HepG2 (cell line): ENCODE data around the gene ALOX5AP. TPM values are rescaled to one million over a fixed set of nuclear protein-coding genes. Genes with fewer than 3 reads are reported as not detected.

ENCODE experiments used
- ATAC-seq: fragments of 200-7000 bp; cut with Tn5 transposase; 3 replicates; pipeline ENCODE4 v1.9.1; 2020; ENCODE audit warnings: mild to moderate bottlenecking, moderate library complexity
- BruUV-seq: library from RNA; stranded (reverse); fragments of 400-500 nt; replicated peaks from 2 replicates; lab custom pipeline; 2021; lab: Mats Ljungman, UMichigan
- CTCF ChIA-PET: fragments of 300-600 bp; formaldehyde crosslinking; extraction: SDS; loops from one replicate; lab custom pipeline; 2021; ENCODE audit warnings: low total read pairs, inconsistent platforms, low intra/inter-chr PET ratio; lab: Yijun Ruan, JAX
- POLR2A ChIA-PET: fragments of 350-600 bp; sonication (Branson Sonifier 250); formaldehyde crosslinking; loops from one replicate; lab custom pipeline; 2020; ENCODE audit warnings: antibody characterized with exemption, inconsistent platforms; lab: Yijun Ruan, JAX
- DNase-seq: peaks from one replicate; pipeline ENCODE4 v3.0.0-alpha.2; 2015; ENCODE audit warnings: low spot score
- FAIRE-seq: peaks from 3 replicates; lab custom pipeline; 2011; peaks lifted over from hg19 to GRCh38; lab: Jason Lieb, UNC
- H2AFZ ChIP-seq: one replicate; pipeline ENCODE4 v1.6.1; 2011; ENCODE audit warnings: low read length, inconsistent platforms
- H3K27ac ChIP-seq: fragments of 300-600 bp; 3 replicates; pipeline ENCODE4 v1.8.0; 2011; ENCODE audit warnings: mixed run types, mild to moderate bottlenecking, mixed read lengths, low read length, inconsistent platforms; ENCODE audit not compliant: insufficient read depth; ENCODE audit errors: extremely low read length
- H3K27me3 ChIP-seq, 2 experiments: fragments of 200-600 bp in 1 of 2; 2 replicates in 1 of 2; 3 replicates in 1 of 2; pipeline versions ENCODE4 v1.6.0 to v1.8.0; 2011; ENCODE audit warnings: low read length in 2 of 2, mild to moderate bottlenecking in 2 of 2, moderate library complexity in 2 of 2, inconsistent platforms in 1 of 2; ENCODE audit not compliant: insufficient read depth in 2 of 2, control insufficient read depth in 1 of 2
- H3K36me3 ChIP-seq, 2 experiments: fragments of 200-600 bp in 1 of 2; replicated peaks in 1 of 2; 2 replicates in 1 of 2; 3 replicates in 1 of 2; pipeline versions ENCODE4 v1.5.1 to v1.8.0; 2011; ENCODE audit warnings: low read length in 2 of 2, inconsistent platforms in 1 of 2; ENCODE audit not compliant: insufficient read depth in 2 of 2, control insufficient read depth in 1 of 2
- H3K4me1 ChIP-seq: 2 replicates; pipeline ENCODE4 v1.5.1; 2012; ENCODE audit warnings: low read length, inconsistent platforms; ENCODE audit not compliant: insufficient read depth
- H3K4me2 ChIP-seq: 2 replicates; pipeline ENCODE4 v1.6.0; 2011; ENCODE audit warnings: low read depth, low read length, inconsistent platforms
- H3K4me3 ChIP-seq, 3 experiments: fragments of 200-600 bp in 1 of 3; sonication (generic), shearing (Covaris generic) in 1 of 3; replicated peaks in 1 of 3; 2 replicates each; pipeline ENCODE4 v1.5.1; 2011 to 2016; ENCODE audit warnings: low read length in 3 of 3, inconsistent platforms in 2 of 3, low read depth in 2 of 3, mild to moderate bottlenecking in 2 of 3, control low read depth in 1 of 3, mixed read lengths in 1 of 3; ENCODE audit not compliant: insufficient read depth in 1 of 3
- H3K79me2 ChIP-seq: one replicate; pipeline ENCODE4 v1.6.1; 2011; ENCODE audit warnings: low read length, inconsistent platforms; ENCODE audit not compliant: insufficient read depth
- H3K9ac ChIP-seq: 2 replicates; pipeline ENCODE4 v1.6.0; 2011; ENCODE audit warnings: mild to moderate bottlenecking, low read depth, low read length, inconsistent platforms; ENCODE audit not compliant: insufficient read depth
- H3K9me3 ChIP-seq: 2 replicates; pipeline ENCODE4 v1.5.1; 2012; ENCODE audit warnings: mild to moderate bottlenecking, low read length
- H4K20me1 ChIP-seq: 2 replicates; pipeline ENCODE4 v1.6.0; 2011; ENCODE audit warnings: inconsistent platforms, mild to moderate bottlenecking, low read length, moderate library complexity; ENCODE audit not compliant: insufficient read depth
- ETS1 ChIP-seq: sonication (generic); formaldehyde crosslinking; IDR thresholded peaks from 2 replicates; pipeline ENCODE4 v1.4.0; 2020; ENCODE audit warnings: missing genetic modification reagents
- PHF21A ChIP-seq: sonication (generic); formaldehyde crosslinking; IDR thresholded peaks from 2 replicates; pipeline ENCODE4 v1.5.0; 2020; ENCODE audit warnings: mild to moderate bottlenecking, missing genetic modification reagents
- SIX4 ChIP-seq: sonication (generic); formaldehyde crosslinking; IDR thresholded peaks from 2 replicates; pipeline ENCODE4 v1.4.0; 2020; ENCODE audit warnings: missing genetic modification reagents
- ZNF292 ChIP-seq: sonication (generic); formaldehyde crosslinking; IDR thresholded peaks from 2 replicates; pipeline ENCODE4 v1.8.1; 2022; ENCODE audit warnings: mild to moderate bottlenecking, low read depth, missing genetic modification reagents, borderline replicate concordance
- ZNF317 ChIP-seq: sonication (generic); formaldehyde crosslinking; IDR thresholded peaks from 2 replicates; pipeline ENCODE4 v1.5.0; 2020; ENCODE audit warnings: mild to moderate bottlenecking, missing genetic modification reagents
- ZNF512B ChIP-seq: sonication (generic); formaldehyde crosslinking; IDR thresholded peaks from 2 replicates; pipeline ENCODE4 v1.5.1; 2020; ENCODE audit warnings: missing genetic modification reagents, mild to moderate bottlenecking, borderline replicate concordance
- ZNF562 ChIP-seq: sonication (generic); formaldehyde crosslinking; IDR thresholded peaks from 2 replicates; pipeline ENCODE4 v1.8.0; 2022; ENCODE audit warnings: missing genetic modification reagents, borderline replicate concordance
- ZNF768 ChIP-seq: sonication (generic); formaldehyde crosslinking; IDR thresholded peaks from 2 replicates; pipeline ENCODE4 v1.4.0; 2020; ENCODE audit warnings: missing genetic modification reagents
- ZNF777 ChIP-seq: sonication (generic); formaldehyde crosslinking; IDR thresholded peaks from 2 replicates; pipeline ENCODE4 v1.4.0; 2020; ENCODE audit warnings: missing genetic modification reagents
- WGBS: methylation state at CpG from one replicate; pipeline ENCODE4 v1.1.6; 2017; ENCODE audit warnings: low lambda C conversion rate; 5-methylcytosine and 5-hydroxymethylcytosine counted together
- in situ Hi-C: cut with HindIII; loops from 2 replicates; pipeline ENCODE4 v1.10.0; 2017; ENCODE audit warnings: low pct_unique_long_range_greater_than_20kb; ENCODE audit not compliant: extremely low pct_ligation_motif_present
- intact Hi-C: fragments of 100-400 bp; cut with micrococcal nuclease; formaldehyde crosslinking; loops from one replicate; pipeline ENCODE4 v1.10.0; 2022; ENCODE audit not compliant: unreplicated experiment
- polyA plus RNA-seq, 8 experiments: library from polyadenylated mRNA; depleted of rRNA in 3 of 8; stranded (reverse) in 7 of 8; unstranded in 1 of 8; fragments of >200 nt; fragmentation: Illumina TruSeq in 4 of 8; extraction: Trizol in 4 of 8; gene quantifications; 2 replicates each; pipeline versions ENCODE4 v1.2.1 to v1.2.3, GENCODE V29; 2011 to 2016; ENCODE audit warnings: low read depth in 4 of 8, missing spikeins in 1 of 8, mixed read lengths in 1 of 8; ENCODE audit not compliant: insufficient read depth in 1 of 8
- total RNA-seq, 5 experiments: library from RNA; depleted of rRNA; stranded (reverse); fragments of >200 nt; fragmentation: Illumina TruSeq; extraction: Trizol; gene quantifications; 2 replicates each; pipeline ENCODE4 v1.2.3, GENCODE V29; 2016; ENCODE audit warnings: low read depth in 1 of 5
- TF ChIP-seq, protein P1 (sequence below): sonication (generic); formaldehyde crosslinking; IDR thresholded peaks from 2 replicates; pipeline ENCODE4 v1.9.0; 2021; ENCODE audit warnings: missing genetic modification reagents, borderline replicate concordance
- TF ChIP-seq, protein P2 (sequence below): IDR thresholded peaks from 2 replicates; pipeline ENCODE4 v1.4.0; 2020; ENCODE audit warnings: mild to moderate bottlenecking, missing genetic modification reagents
- TF ChIP-seq, protein P3 (sequence below): sonication (generic); formaldehyde crosslinking; IDR thresholded peaks from 2 replicates; pipeline ENCODE4 v1.4.0; 2020; ENCODE audit warnings: missing genetic modification reagents, borderline replicate concordance

ALOX5AP gene
- total and polyA plus RNA-seq, 2 of the 13 experiments (the other 11 are each of a cell fraction or from before 2014, with no cell fraction given) = 0.97 to 1.2 TPM

DNA sequence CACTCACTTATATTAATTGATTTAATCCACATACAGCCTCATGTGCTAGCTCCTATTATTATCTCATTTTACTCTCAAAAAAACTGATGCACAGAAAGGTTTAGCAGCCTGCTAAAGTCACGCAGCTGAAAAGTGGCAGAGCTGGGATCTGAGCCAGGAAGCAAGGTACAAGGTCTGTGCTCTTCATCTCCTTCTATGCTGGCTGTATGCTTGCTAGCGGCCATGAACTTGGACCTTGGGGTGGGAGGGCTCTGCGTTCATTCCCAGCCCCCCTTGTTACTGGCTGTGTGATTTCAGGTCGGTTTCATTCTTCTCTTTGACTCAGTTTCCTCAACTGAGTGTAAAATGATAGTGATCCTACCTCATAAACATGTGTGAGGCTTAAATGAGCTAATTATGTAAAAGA, 69.8 kb downstream of the ALOX5AP start:
- peak overlapping the region; percentile 70 for H3K27ac ChIP-seq
- H3K4me1 ChIP-seq = peaks cover 63% of the 10 kb centered on the region
- POLR2A ChIA-PET = interaction anchor here (1.0 to 2.5 kb wide), 6 partner anchors 18 to 188 kb away, joined by 3 to 10 read pairs (median 4); no protein-coding TSS in a partner anchor
- no peaks in the 10 kb centered on the region for H3K27me3 ChIP-seq
- ATAC-seq = peak; percentile 51
- in situ Hi-C loops (loop anchor here (5.0 kb wide), 1 partner anchor 57 kb away; no protein-coding TSS in a partner anchor), intact Hi-C loops (loop anchor here (1.0 to 10.0 kb wide), 7 partner anchors 28 to 670 kb away; partner anchors contain the start of gene HMGB1)
- no peaks in the 10 kb centered on the region for H3K9me3 ChIP-seq
- no peaks in the 10 kb centered on the region for H3K36me3 ChIP-seq
- peak overlapping the region; percentile 63 for H3K4me2 ChIP-seq
- peak; percentile 74 for FAIRE-seq
- 0% methylated on average over 4 of the region's 4 CpGs for WGBS
- peak overlapping the region; percentile 53 for H3K9ac ChIP-seq
- H4K20me1 ChIP-seq = no peaks in the 10 kb centered on the region
- H3K79me2 ChIP-seq = no peaks in the 10 kb centered on the region
- peak overlapping the region in 2 of 3 experiments; percentile 11 to 37; a peak in 2 of 6 replicates for H3K4me3 ChIP-seq
- CTCF ChIA-PET = no interaction called here
- BruUV-seq = no TSS peak
- no peak overlapping the region for H2AFZ ChIP-seq
- DNase-seq = peak; percentile 75
- no peak for TF ChIP-seq ETS1 (CRISPR knock-in tag)
- TF ChIP-seq ZNF317 (CRISPR knock-in tag) = no peak
- TF ChIP-seq, protein P1, sequence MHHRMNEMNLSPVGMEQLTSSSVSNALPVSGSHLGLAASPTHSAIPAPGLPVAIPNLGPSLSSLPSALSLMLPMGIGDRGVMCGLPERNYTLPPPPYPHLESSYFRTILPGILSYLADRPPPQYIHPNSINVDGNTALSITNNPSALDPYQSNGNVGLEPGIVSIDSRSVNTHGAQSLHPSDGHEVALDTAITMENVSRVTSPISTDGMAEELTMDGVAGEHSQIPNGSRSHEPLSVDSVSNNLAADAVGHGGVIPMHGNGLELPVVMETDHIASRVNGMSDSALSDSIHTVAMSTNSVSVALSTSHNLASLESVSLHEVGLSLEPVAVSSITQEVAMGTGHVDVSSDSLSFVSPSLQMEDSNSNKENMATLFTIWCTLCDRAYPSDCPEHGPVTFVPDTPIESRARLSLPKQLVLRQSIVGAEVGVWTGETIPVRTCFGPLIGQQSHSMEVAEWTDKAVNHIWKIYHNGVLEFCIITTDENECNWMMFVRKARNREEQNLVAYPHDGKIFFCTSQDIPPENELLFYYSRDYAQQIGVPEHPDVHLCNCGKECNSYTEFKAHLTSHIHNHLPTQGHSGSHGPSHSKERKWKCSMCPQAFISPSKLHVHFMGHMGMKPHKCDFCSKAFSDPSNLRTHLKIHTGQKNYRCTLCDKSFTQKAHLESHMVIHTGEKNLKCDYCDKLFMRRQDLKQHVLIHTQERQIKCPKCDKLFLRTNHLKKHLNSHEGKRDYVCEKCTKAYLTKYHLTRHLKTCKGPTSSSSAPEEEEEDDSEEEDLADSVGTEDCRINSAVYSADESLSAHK (CRISPR knock-in tag) = no peak
- no peak for TF ChIP-seq ZNF562 (CRISPR knock-in tag)
- no peak for TF ChIP-seq ZNF292 (CRISPR knock-in tag)
- no peak for TF ChIP-seq ZNF512B (CRISPR knock-in tag)
- peak; percentile 41 for TF ChIP-seq PHF21A (CRISPR knock-in tag)
- TF ChIP-seq, protein P2, sequence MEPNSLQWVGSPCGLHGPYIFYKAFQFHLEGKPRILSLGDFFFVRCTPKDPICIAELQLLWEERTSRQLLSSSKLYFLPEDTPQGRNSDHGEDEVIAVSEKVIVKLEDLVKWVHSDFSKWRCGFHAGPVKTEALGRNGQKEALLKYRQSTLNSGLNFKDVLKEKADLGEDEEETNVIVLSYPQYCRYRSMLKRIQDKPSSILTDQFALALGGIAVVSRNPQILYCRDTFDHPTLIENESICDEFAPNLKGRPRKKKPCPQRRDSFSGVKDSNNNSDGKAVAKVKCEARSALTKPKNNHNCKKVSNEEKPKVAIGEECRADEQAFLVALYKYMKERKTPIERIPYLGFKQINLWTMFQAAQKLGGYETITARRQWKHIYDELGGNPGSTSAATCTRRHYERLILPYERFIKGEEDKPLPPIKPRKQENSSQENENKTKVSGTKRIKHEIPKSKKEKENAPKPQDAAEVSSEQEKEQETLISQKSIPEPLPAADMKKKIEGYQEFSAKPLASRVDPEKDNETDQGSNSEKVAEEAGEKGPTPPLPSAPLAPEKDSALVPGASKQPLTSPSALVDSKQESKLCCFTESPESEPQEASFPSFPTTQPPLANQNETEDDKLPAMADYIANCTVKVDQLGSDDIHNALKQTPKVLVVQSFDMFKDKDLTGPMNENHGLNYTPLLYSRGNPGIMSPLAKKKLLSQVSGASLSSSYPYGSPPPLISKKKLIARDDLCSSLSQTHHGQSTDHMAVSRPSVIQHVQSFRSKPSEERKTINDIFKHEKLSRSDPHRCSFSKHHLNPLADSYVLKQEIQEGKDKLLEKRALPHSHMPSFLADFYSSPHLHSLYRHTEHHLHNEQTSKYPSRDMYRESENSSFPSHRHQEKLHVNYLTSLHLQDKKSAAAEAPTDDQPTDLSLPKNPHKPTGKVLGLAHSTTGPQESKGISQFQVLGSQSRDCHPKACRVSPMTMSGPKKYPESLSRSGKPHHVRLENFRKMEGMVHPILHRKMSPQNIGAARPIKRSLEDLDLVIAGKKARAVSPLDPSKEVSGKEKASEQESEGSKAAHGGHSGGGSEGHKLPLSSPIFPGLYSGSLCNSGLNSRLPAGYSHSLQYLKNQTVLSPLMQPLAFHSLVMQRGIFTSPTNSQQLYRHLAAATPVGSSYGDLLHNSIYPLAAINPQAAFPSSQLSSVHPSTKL (CRISPR knock-in tag) = peak; percentile 70
- TF ChIP-seq ZNF777 (CRISPR knock-in tag) = no peak
- TF ChIP-seq, protein P3, sequence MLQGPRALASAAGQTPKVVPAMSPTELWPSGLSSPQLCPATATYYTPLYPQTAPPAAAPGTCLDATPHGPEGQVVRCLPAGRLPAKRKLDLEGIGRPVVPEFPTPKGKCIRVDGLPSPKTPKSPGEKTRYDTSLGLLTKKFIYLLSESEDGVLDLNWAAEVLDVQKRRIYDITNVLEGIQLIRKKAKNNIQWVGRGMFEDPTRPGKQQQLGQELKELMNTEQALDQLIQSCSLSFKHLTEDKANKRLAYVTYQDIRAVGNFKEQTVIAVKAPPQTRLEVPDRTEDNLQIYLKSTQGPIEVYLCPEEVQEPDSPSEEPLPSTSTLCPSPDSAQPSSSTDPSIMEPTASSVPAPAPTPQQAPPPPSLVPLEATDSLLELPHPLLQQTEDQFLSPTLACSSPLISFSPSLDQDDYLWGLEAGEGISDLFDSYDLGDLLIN (CRISPR knock-in tag) = no peak
- no peak for TF ChIP-seq SIX4
- peak; percentile 96 for TF ChIP-seq ZNF768 (CRISPR knock-in tag)
